GM13977 (cell line): Measurements from ENCODE around the gene GDF3.
"Not testable (repeated sequence)": the region's sequence is repeated elsewhere in the genome, so short reads cannot be mapped to it uniquely, and the experiment has no call there.

Experiments
- DNase-seq: peaks from one replicate; pipeline ENCODE4 v3.0.0; 2012; ENCODE audit warnings: low spot score
- in situ Hi-C: fragments of 300-500 bp; cut with MboI; formaldehyde crosslinking; loops from one replicate; pipeline ENCODE4 v1.12.0; 2022; ENCODE audit warnings: low sequenced_read_pairs, low pct_unique_long_range_greater_than_20kb, mixed read lengths, inconsistent platforms; ENCODE audit not compliant: unreplicated experiment
- TF ChIP-seq, protein P1 (sequence below): IDR thresholded peaks from 2 replicates; pipeline ENCODE4 v1.5.1; 2012; ENCODE audit warnings: mild to moderate bottlenecking, control low read depth; ENCODE audit not compliant: insufficient read depth; ENCODE audit errors: extremely low read depth, missing control alignments

Gene GDF3

GRCh38 chr12:7694556-7695236, 879 bp downstream of the GDF3 start:
- TF ChIP-seq, protein P1, sequence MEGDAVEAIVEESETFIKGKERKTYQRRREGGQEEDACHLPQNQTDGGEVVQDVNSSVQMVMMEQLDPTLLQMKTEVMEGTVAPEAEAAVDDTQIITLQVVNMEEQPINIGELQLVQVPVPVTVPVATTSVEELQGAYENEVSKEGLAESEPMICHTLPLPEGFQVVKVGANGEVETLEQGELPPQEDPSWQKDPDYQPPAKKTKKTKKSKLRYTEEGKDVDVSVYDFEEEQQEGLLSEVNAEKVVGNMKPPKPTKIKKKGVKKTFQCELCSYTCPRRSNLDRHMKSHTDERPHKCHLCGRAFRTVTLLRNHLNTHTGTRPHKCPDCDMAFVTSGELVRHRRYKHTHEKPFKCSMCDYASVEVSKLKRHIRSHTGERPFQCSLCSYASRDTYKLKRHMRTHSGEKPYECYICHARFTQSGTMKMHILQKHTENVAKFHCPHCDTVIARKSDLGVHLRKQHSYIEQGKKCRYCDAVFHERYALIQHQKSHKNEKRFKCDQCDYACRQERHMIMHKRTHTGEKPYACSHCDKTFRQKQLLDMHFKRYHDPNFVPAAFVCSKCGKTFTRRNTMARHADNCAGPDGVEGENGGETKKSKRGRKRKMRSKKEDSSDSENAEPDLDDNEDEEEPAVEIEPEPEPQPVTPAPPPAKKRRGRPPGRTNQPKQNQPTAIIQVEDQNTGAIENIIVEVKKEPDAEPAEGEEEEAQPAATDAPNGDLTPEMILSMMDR: no peak
- in situ Hi-C loops: loop anchor here (10.0 kb wide), 1 partner anchor 110 kb away; no protein-coding TSS in a partner anchor
- DNase-seq: no peak

GRCh38 chr12:7693793-7694192, 1.8 kb downstream of the GDF3 start:
- in situ Hi-C loops: loop anchor here (10.0 kb wide), 1 partner anchor 111 kb away; no protein-coding TSS in a partner anchor
- TF ChIP-seq, protein P1: no peak
- DNase-seq: no peak

GRCh38 chr12:7681535-7681934, 14.0 kb downstream of the GDF3 start:
- no peak for DNase-seq
- TF ChIP-seq, protein P1: no peak
- in situ Hi-C loops: no loop called here

GRCh38 chr12:7679251-7680045, 16.1 kb downstream of the GDF3 start:
- no peak for DNase-seq
- TF ChIP-seq, protein P1: no peak
- in situ Hi-C loops: no loop called here

DNA sequence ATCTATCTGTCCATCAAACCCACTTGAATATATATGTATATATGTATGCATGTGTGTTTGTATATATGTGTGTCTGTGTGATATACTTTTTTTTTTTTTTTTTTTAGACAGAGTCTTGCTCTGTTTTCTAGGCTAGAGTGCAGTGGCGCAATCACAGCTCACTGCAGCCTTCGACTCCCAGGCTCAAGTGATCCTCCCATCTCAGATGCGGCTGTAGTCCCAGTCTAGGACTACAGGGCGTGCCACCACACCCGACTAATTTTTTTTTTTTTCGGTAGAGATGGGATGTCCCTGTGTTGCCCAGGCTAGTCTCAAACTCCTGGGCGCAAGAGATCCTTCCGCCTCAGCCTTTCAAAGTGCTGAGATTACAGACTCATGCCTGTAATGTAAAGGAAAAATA, 16.8 kb downstream of the GDF3 start:
- TF ChIP-seq, protein P1: no peak
- DNase-seq: no peak
- in situ Hi-C loops: no loop called here

- in situ Hi-C loops: not testable (repeated sequence)
- DNase-seq: peak; percentile 69
- TF ChIP-seq, protein P1: peak; percentile 44
Observed at GRCh38 chr12:7677432-7677888, 18.1 kb downstream of the GDF3 start.

- in situ Hi-C loops, DNase-seq: not testable (repeated sequence)
Observed at GRCh38 chr12:7675455-7675854, 20.1 kb downstream of the GDF3 start.
